PC-3 (cell line): Measurements from ENCODE around the gene MACROD2.

ENCODE experiments used
- CTCF ChIP-seq: fragments of 300-600 bp; sonication (generic); conservative IDR thresholded peaks from 2 replicates; pipeline ENCODE4 v1.5.1; 2017; ENCODE audit warnings: antibody characterized with exemption, low read depth, mild to moderate bottlenecking, low read length
- EZH2 ChIP-seq: fragments of 300-600 bp; sonication (generic); IDR thresholded peaks from one replicate; pipeline ENCODE4 v1.6.1; 2017; ENCODE audit warnings: antibody characterized with exemption, mild to moderate bottlenecking, low read length; ENCODE audit not compliant: unreplicated experiment

- no peak for TF ChIP-seq EZH2
- TF ChIP-seq CTCF: peak; percentile 55
Measured at GRCh38 chr20:14948416-14948815, 953.1 kb downstream of the MACROD2 start.
